GM21786 (cell line): Measurements from ENCODE around the gene RNF141.

ENCODE experiments used
- ATAC-seq: cut with Tn5 transposase; IDR thresholded peaks from one replicate; pipeline ENCODE4 v1.9.1; 2021; ENCODE audit not compliant: unreplicated experiment

Gene RNF141

DNA sequence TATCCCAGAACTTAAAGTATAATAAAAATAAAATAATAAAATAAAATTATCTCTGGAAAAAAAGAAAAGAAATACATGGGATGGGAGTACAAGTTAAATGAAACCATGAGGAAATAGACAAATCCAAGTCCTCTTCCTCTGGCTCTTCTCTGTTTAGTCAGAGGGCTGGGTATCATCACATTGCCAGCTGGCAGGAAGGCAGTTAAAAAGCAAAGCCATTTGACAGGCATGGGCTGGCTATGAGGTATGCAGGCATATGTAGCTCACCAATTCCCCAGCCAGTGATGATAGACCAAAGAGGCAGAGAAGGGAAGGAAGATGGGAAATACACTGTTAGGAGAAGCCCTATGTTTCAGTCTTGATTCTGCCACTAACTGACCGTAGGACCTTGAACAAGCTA is 21.0 kb upstream of the RNF141 start:
- ATAC-seq, result no peak

DNA sequence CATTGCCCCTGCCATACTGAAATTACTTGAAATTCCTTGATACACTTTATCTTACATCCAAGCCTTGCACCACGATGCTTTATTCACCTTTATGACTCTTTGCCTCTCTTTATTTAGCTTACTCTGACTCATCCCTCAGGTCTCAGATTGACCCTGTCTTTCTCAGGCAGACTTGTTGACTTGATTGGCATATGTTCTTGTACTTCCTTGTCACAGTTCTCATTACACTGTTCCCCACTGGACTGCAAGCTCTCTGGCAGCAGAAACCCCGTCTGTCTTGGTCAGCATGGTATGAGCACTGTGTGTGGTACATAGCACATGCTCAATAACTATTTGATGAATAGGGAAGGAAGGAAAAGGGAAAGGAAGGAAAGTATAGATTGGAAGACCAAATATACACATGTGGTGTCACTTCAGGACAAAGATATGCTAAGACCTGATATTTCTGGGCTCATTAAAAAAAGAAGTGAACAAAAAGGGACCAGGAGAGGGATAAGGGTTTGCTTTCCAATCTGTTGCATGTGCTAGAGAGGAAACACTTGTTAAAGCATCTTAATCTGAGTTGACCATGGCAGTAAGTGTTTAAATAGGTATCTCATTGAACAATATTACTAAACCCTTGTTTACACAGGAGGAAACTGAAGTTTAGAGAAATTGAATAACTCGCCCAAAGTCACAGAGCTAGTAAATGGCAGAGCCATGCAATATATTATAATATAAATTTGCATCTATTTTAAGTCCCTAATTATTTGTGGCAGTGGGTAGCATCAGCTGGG is 20.2 kb upstream of the RNF141 start:
- no peak for ATAC-seq

DNA sequence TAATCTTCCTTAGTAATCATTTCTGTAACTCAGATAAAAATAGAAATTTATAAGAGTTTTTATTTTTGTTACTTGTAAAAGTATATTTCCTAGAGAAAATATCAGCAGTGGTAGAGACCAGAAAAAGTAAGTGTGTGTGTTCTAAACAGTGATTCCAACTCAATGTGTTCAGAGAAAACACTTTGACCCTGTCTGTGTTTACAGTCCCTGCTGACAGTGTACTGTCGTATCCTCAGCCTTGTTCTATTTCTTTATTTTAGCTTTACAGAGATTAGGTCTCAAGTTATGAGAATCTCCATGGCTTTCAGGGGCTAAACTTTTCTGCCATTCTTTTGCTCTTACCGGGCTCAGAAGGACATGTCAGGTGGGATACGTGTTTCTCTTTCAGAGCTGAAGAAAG is 17.3 kb upstream of the RNF141 start:
- ATAC-seq, result no peak

DNA sequence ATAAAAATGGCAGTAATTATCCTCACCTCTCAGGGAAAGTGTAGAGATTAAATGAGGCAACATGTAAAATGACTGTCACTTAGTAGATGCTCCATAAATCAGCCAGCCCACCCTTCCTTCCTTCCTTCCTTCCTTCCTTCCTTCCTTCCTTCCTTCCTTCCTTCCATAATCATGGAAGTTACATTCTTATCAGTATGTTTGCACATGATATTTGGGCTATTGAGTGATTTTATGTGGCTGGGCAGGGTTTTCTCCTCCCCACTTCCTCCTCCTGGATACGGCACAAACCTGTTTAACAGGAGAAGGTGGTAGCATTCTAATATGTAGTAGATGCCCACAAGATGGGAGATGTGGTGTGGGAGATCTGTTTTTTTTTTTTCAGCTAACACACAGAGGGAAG is 15.6 kb upstream of the RNF141 start:
- no peak for ATAC-seq

DNA sequence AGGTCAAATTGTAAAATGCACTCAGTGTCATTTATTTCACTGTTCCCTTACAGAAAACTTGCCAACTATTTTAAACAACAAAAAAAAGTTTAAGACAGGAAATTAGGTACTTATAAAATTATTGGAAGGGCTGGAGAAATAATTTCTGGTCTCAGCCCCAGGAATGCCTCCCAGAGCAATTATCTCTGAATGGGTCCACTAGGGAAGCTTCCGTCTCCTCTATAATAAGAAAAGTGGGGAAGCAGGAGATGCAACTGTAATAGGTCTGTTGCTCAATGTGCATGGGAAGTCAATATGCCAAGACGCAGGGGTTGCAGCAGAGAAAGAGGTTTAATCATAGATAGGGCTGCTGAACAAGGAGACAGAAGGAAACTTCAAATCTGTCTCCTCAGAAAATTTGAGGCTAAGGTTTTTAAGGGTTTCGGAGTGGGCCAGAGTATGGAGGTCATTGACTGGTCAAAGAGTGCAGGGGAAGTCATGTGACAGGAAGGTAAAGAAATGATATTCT is 10.9 kb upstream of the RNF141 start:
- no peak for ATAC-seq

DNA sequence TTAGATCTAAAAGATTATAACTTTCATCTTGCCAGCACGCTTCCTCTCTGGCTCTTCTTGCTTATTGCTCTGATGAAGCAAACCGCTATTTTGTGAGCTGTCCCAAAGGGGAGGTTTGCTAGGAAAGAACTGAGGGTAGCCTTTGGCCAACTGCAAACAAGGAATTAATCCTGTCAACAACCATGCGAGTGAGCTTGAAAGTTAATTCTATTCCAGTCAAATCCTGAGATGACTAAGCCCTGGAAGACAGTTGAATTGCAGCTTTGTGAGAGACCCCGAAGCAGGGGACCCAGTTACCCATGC is 10.3 kb upstream of the RNF141 start:
- no peak for ATAC-seq

DNA sequence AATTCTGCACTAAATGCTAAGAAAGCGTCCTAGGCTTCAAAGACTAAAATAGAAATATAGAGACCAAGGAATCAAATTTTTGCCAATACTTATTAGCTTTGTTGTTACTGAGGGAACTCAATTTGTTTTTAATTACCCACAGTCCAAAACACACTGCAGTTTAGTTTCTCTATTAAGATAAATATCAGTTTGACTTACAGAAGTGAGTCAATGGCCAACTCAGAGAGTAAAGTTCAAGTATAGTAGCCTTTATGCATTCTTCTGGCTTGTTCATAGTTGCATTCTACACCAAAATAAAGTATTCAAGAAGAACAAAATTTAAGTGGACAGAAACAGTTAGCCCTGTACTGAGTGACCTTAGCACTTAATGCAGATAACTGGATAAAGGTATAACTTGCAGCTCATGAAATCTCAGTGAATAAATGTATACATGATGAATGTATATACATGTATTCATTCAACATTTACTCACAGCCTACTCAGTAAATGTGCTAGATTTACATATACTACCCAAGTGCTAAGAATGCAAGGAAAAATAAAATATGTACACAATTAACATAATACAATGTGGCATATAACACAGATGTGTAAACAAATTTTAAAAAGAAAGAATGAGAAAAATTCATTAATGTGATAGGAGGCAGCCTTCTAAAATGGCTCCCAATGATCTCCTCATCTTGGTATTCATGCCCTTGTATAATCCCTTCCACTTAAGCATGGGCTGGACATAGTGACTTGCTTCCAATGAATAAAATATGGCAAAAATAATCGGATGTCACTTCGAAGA is 9.7 kb upstream of the RNF141 start:
- no peak for ATAC-seq

DNA sequence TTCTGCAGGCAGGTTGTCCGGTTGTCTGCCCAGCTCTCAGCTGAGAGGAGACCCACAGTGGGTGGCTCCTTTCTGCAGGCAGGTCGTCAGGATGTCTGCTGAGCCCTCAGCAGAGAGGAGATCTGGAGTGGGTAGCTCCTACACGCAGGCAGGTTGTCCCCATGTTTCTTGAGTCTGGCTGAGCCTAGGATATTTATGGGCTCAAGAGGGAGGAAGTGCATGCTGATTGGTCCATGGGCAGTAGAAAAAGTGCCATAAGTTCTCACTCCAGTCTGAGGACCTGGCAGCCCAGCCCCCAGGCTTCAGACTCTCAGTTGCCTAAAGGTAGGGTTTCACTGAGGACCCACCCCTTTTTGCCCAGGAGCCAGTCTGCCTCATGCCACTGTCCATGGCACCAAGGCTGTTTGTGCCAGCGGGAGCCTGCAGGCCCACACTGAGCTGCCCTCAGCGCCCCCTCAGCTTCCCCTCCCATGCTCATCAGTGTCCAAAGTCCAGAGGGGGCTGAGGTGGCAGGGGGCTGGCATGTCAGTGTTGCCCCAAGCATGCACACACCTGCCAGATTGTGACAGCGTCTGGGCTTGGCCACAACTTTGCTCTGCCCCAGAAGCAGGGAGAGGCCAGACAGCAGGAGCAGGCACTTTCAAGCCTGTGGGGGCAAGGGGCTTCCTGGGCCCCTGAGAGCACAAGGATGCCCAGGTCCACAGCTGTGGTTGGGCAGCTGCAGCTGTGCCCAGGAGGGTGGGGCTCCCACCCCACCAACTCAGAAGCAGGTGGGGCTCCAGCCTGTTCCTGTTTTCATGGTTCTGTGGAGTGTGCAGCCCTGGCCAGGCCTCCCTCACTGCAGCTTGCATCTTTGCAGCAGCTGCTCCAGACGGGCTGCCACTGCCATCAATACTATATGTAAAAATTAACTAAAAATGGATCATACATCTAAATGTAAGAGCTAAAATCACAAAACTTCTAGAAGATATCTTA is 3.8 kb upstream of the RNF141 start:
- no peak for ATAC-seq

DNA sequence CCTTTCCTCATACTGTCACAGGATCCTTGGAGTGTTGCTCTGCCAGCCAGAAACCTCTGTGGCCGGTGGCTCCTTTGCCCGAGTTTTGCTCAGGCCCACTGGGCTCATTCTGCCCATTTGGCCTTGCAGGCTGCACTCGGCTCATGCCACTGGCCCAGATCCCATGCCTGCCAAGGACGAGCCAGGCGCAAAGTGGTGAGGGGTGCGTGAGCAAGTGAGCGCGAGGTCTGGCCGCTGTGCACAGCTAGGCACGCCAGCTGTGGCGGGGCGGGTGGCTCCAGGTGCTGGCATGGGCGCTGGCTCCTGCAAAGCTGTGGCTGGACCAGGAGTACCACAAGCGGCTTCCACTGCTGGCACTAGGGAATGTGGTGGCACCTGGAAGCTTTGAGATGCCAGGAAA is 2.8 kb upstream of the RNF141 start:
- ATAC-seq, result no peak

DNA sequence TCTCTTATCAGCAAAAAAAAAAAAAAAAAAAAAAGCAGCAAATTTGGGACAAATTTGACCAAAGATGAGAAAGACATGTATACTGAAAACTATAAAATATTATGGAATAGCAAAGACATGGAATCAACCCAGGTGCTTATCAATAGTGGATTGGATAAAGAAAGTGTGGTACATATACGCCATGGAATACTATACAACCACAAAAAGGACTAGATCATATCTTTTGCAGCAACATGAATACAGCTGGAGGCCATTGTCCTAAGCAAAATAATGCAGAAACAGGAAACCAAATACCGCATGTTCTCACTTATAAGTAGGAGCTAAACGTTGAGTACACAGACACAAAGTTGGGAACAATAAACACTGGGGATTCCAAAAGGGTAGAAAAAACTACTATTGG is 1.8 kb upstream of the RNF141 start:
- ATAC-seq, result no peak

DNA sequence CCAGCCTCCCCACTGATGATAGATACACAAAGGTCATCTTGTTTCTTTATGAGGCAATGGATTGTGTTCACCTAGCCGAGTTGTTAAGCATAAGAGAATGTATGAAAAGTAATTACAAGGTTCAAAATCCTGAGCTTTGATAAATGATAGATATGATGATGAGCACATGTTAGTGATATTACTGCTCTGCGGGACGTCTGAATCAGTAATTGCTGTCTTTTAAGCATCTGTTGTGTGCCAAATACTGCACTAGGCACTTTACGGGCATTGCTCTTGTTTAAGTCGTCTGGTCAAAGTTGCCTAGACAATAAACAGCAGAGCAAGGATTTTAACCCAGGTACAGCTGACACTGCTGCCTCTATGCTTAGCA is 559 bp upstream of the RNF141 start:
- ATAC-seq, result no peak

DNA sequence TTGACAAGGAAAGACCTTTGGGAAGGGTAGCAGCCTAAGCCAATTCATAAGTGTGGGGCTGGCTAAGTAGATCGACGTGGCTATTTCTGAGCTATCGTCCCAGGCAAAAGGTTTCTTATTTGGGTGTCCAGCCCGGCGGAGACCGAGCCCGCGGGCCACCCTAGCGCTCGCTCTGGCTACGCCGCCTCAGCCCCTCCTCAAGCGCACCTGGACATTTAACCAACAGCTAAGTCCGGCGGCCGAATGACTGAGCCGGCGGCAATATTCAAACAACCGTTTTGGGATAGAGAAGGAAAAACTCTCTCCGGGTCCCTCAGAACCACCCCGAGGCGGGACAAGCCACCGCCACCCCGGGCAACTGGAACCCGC is 457 bp downstream of the RNF141 start:
- ATAC-seq, result peak; percentile 16

DNA sequence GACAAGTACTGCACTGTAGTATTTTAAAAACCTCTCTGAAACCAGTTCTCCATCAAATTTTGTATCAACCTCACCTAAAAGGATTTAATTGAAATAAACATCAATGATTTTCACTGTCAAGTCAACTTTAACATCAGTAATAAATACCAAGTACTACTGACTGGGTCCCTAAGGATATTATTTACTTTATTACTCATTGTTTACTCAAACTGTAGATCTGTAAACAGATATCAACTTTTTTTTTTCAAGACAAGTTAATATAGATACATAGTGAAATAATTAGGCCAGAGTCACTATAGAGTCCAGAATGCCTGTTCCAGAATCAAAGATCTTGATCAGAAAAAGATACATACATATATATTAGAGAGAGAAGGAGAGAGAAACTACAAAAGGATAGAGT is 1.6 kb downstream of the RNF141 start:
- no peak for ATAC-seq

DNA sequence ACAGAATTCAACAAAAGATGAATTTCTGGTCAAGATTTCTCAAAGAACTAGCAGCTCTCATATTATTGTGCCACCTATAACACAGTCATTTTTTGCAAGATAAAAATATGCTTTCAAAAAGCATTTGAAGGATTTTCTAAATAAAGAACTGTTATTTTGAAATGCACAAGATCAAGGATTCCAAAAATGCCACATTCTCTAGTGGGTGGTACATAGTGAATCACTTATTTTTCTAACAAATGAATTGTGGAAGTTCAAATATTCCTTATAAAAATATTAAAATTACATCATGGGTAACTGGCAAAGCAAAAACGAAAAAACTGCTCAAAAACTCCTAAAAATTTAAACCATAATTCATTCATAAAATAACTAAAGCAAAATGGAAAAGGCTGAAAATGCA is 2.1 kb downstream of the RNF141 start:
- no peak for ATAC-seq

DNA sequence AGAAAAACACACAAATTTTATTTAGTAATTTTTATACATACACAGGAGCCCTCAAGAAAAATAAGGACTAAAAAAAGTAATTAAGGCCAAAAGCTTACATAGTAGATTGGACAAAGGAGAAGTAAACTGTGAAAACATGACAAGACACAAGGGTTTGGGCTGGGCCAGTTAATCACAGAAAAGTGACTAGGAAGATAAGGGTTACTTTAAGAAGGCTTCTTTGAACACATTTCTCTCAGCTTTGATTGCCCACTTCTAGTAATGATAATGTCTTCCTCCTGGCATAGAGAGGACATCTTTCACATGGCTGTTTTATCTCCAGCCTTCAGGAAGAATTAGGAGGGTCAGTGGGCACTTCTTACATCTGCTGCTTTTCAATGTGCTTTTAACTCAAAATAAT is 3.4 kb downstream of the RNF141 start:
- no peak for ATAC-seq

DNA sequence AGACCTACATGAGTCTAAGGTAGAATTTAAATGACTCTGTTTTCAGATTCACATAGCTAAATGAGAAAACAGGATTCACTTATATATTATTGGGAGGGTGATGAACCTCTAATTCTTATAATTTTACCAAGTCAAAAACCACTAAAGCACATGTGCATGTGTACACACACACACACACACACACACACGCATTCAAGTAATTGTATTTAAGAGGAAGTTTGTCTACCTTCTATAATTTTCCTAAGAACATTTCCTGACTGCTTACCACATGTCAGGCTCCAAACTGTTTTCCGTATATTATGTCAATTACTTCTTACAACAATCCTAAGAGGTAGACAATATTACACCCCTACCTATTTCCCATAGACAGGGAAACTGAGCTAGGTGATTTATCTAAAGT is 6.7 kb downstream of the RNF141 start:
- no peak for ATAC-seq

DNA sequence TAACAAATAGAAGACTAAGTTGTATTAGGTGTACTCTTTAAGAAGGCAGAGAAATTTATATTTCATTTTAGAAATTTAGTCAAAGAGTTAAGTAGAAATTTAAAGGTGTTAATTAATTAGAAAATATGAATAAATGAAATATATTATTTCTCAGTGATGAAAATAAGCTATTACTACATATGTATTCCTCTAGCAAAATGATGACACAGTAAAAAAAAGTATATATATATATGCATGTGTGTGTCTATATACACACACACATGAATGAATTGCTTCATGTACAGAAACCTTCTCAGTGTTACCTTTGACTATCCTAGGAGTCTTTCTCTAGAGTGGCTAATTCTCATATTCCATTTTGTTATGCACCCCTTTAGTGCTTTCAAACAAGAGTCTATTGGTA is 7.7 kb downstream of the RNF141 start:
- no peak for ATAC-seq

DNA sequence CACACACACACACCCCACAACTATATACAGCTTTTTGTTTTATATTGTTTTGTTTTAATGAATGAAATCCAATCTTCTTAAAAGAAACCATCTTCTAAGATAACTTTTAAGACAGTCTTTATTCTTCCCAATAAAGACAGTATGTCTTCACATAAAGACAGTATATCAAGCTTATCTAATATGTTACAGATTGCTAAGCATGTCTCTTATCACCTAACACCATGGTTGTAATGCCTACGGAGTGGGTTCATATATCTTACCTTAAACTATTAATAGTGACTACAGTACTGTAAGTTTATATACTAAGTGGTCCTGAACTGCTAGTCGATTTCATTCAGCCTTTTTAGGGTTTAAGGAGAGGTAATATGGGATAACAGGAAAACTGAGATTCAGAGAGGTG is 8.5 kb downstream of the RNF141 start:
- ATAC-seq, result no peak

DNA sequence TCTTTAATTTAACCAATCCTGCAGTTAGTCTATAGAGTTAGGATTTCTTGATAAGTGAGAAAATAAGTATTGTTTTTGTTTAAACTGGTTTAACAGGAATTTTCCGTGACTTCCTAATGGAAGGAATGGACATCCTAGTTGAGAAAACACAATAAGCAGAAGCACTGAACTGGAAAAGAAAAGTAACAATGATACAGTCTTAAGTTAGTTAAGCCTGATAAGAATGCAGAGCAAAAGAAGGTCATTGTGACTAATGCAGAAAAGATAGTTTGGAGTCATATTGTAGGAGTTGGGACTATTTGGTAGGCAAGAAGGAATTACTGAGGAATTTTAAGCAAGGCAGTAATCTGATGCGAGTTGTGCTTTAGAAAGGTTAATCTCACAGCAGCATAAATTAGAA is 11.7 kb downstream of the RNF141 start:
- ATAC-seq, result no peak

DNA sequence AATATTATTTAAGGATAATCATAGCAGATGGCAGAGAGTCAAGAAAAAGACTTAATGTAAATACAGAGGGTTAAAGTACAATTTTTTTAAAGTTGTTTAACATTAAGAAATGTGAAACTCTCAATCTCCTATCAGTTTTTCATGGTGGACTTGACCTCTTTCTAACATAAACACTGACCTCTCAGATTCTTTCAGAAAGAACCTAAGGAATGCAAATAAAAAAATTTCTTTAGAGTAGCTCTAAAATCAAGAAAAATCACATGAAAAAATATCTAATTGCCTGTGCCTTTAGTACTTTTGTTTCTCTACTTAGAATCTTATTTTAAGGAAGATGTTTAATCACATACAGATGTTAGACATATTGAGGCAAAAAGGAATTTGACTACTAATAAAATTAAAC is 12.9 kb downstream of the RNF141 start:
- ATAC-seq, result no peak
